ENCODE results near the gene ZCCHC2. TPM values are rescaled to one million over a fixed set of nuclear protein-coding genes. Genes with fewer than 3 reads are reported as not detected.

Gene ZCCHC2
- total RNA-seq, 1 donor from 2014 or later: 5.5 TPM

GRCh38 chr18:62572456-62572855 is 49.6 kb downstream of the ZCCHC2 start:
- Mint-ChIP-seq H3K27me3 (ENCODE audit: insufficient read depth, low read depth) (no peaks in the 10 kb centered on the region), H3K4me1 (no peaks in the 10 kb centered on the region), H3K4me3 (no peak overlapping the region), H3K27ac (no peak overlapping the region), H3K36me3 (peaks cover 42% of the 10 kb centered on the region), H3K9me3 (no peaks in the 10 kb centered on the region)
- Histone ChIP-seq H3F3A (ENCODE audit: low read depth) (no peaks in the 10 kb centered on the region), H3K4me3 (no peak overlapping the region), H3K79me2 (ENCODE audit: low read depth) (no peaks in the 10 kb centered on the region), H3K36me3 (peaks cover 10% of the 10 kb centered on the region), H3K27ac (no peak overlapping the region), H3K9me3 (ENCODE audit: low read depth) (no peaks in the 10 kb centered on the region), H3K9ac (no peak overlapping the region), H3K4me1 (peaks cover 6% of the 10 kb centered on the region), H2AFZ (replicated peaks) (no peak overlapping the region), H4K20me1 (ENCODE audit: low read depth) (no peaks in the 10 kb centered on the region), H3K4me2 (no peak overlapping the region), H3K27me3 (no peaks in the 10 kb centered on the region)
- TF ChIP-seq EZH2 (IDR thresholded peaks at IDR 0.05) (no peak), CTCF (IDR thresholded peaks at IDR 0.05) (no peak), EZH2phosphoT487 (IDR thresholded peaks at IDR 0.05) (no peak)
- DNase-seq (ENCODE audit: low spot score): no peak

GRCh38 chr18:62574776-62575175 is 52.0 kb downstream of the ZCCHC2 start:
- no peaks in the 10 kb centered on the region for H3K9me3 Mint-ChIP-seq
- H3K27me3 ChIP-seq: no peaks in the 10 kb centered on the region
- H3K36me3 Mint-ChIP-seq: peaks cover 47% of the 10 kb centered on the region
- TF ChIP-seq EZH2 (IDR thresholded peaks at IDR 0.05) (no peak), CTCF (IDR thresholded peaks at IDR 0.05) (no peak), EZH2phosphoT487 (IDR thresholded peaks at IDR 0.05) (no peak)
- H3K27ac Mint-ChIP-seq: no peak overlapping the region
- no peak overlapping the region for H3K4me3 Mint-ChIP-seq
- peaks cover 6% of the 10 kb centered on the region for H3K4me1 ChIP-seq
- no peak overlapping the region for H3K4me2 ChIP-seq
- no peak overlapping the region for H2AFZ ChIP-seq (replicated peaks)
- H3F3A ChIP-seq (ENCODE audit: low read depth): no peaks in the 10 kb centered on the region
- H3K9me3 ChIP-seq (ENCODE audit: low read depth): no peaks in the 10 kb centered on the region
- DNase-seq (ENCODE audit: low spot score): no peak
- H3K27me3 Mint-ChIP-seq (ENCODE audit: insufficient read depth, low read depth): no peaks in the 10 kb centered on the region
- no peaks in the 10 kb centered on the region for H3K79me2 ChIP-seq (ENCODE audit: low read depth)
- H3K4me1 Mint-ChIP-seq: no peaks in the 10 kb centered on the region
- peaks cover 9% of the 10 kb centered on the region for H3K36me3 ChIP-seq
- no peaks in the 10 kb centered on the region for H4K20me1 ChIP-seq (ENCODE audit: low read depth)
- no peak overlapping the region for H3K4me3 ChIP-seq
- no peak overlapping the region for H3K27ac ChIP-seq
- no peak overlapping the region for H3K9ac ChIP-seq

DNA sequence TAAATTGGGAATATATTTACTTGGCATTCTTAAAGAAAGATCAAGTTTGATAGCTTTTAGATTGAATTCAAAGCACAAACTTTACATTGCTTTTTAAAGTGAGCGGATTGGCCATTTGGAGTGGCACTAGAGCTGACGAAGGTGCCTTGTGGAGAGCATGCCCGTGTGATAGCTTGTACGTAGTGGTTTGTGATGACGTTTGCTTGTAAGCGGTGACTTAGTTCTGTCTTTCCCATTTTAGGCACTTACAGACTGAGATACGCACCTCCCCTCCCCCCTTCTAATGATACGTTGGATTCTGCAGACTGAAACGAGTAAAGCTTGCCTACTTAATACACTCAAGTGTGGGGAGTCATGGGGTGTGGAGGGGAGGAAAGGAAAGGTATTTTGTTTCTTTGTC is 53.4 kb downstream of the ZCCHC2 start:
- Mint-ChIP-seq H3K27me3 (ENCODE audit: insufficient read depth, low read depth) (peaks cover 2% of the 10 kb centered on the region), H3K36me3 (peaks cover 36% of the 10 kb centered on the region), H3K4me1 (no peaks in the 10 kb centered on the region), H3K27ac (no peak overlapping the region), H3K4me3 (no peak overlapping the region), H3K9me3 (peaks cover 3% of the 10 kb centered on the region)
- Histone ChIP-seq H4K20me1 (ENCODE audit: low read depth) (no peaks in the 10 kb centered on the region), H2AFZ (replicated peaks) (no peak overlapping the region), H3K79me2 (ENCODE audit: low read depth) (no peaks in the 10 kb centered on the region), H3K4me1 (peaks cover 6% of the 10 kb centered on the region), H3K9ac (no peak overlapping the region), H3K4me2 (no peak overlapping the region), H3K4me3 (no peak overlapping the region), H3K36me3 (no peaks in the 10 kb centered on the region), H3K27ac (no peak overlapping the region), H3K9me3 (ENCODE audit: low read depth) (no peaks in the 10 kb centered on the region), H3K27me3 (no peaks in the 10 kb centered on the region), H3F3A (ENCODE audit: low read depth) (no peaks in the 10 kb centered on the region)
- no peak for DNase-seq (ENCODE audit: low spot score)
- no peak for TF ChIP-seq EZH2 (IDR thresholded peaks at IDR 0.05)
- TF ChIP-seq EZH2phosphoT487 (IDR thresholded peaks at IDR 0.05): no peak
- TF ChIP-seq CTCF (IDR thresholded peaks at IDR 0.05): no peak
